ENCODE results near the gene SURF4. TPM values are rescaled to one million over a fixed set of nuclear protein-coding genes. Genes with fewer than 3 reads are reported as not detected.

SURF4 gene
- total and polyA plus RNA-seq, 2 of the 13 experiments (the other 11 are each of a cell fraction or from before 2014, with no cell fraction given), result 220 to 265 TPM

GRCh38 chr9:133359399-133360175 is 16.3 kb downstream of the SURF4 start (continued):
- TF ChIP-seq, protein P1, sequence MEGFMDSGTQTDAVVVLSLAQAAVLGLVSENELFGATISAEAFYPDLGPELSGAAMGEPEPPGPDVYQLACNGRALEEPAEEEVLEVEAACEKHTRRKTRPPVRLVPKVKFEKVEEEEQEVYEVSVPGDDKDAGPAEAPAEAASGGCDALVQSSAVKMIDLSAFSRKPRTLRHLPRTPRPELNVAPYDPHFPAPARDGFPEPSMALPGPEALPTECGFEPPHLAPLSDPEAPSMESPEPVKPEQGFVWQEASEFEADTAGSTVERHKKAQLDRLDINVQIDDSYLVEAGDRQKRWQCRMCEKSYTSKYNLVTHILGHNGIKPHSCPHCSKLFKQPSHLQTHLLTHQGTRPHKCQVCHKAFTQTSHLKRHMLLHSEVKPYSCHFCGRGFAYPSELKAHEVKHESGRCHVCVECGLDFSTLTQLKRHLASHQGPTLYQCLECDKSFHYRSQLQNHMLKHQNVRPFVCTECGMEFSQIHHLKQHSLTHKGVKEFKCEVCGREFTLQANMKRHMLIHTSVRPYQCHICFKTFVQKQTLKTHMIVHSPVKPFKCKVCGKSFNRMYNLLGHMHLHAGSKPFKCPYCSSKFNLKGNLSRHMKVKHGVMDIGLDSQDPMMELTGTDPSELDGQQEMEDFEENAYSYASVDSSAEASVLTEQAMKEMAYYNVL (CRISPR knock-in tag; IDR thresholded peaks at IDR 0.05; ENCODE audit: borderline replicate concordance), result no peak
- no peak for TF ChIP-seq ETV6 (CRISPR knock-in tag; conservative IDR thresholded peaks at IDR 0.05)
- no peak for TF ChIP-seq ZNF614 (CRISPR knock-in tag; IDR thresholded peaks at IDR 0.05; ENCODE audit: borderline replicate concordance)
- TF ChIP-seq HMGA1 (CRISPR knock-in tag; conservative IDR thresholded peaks at IDR 0.05), result no peak
- no peak for TF ChIP-seq ARID2 (CRISPR knock-in tag; IDR thresholded peaks at IDR 0.05; ENCODE audit: borderline replicate concordance)
- TF ChIP-seq PHB2 (IDR thresholded peaks at IDR 0.05; ENCODE audit: partially characterized antibody), result no peak
- TF ChIP-seq, protein P2, sequence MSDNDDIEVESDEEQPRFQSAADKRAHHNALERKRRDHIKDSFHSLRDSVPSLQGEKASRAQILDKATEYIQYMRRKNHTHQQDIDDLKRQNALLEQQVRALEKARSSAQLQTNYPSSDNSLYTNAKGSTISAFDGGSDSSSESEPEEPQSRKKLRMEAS (IDR thresholded peaks at IDR 0.05), result no peak
- TF ChIP-seq CCDC6 (CRISPR knock-in tag; IDR thresholded peaks at IDR 0.05), result no peak
- TF ChIP-seq HIVEP1 (CRISPR knock-in tag; IDR thresholded peaks at IDR 0.05), result no peak
- TF ChIP-seq MLLT10 (CRISPR knock-in tag; IDR thresholded peaks at IDR 0.05), result no peak
- TF ChIP-seq, protein P3, sequence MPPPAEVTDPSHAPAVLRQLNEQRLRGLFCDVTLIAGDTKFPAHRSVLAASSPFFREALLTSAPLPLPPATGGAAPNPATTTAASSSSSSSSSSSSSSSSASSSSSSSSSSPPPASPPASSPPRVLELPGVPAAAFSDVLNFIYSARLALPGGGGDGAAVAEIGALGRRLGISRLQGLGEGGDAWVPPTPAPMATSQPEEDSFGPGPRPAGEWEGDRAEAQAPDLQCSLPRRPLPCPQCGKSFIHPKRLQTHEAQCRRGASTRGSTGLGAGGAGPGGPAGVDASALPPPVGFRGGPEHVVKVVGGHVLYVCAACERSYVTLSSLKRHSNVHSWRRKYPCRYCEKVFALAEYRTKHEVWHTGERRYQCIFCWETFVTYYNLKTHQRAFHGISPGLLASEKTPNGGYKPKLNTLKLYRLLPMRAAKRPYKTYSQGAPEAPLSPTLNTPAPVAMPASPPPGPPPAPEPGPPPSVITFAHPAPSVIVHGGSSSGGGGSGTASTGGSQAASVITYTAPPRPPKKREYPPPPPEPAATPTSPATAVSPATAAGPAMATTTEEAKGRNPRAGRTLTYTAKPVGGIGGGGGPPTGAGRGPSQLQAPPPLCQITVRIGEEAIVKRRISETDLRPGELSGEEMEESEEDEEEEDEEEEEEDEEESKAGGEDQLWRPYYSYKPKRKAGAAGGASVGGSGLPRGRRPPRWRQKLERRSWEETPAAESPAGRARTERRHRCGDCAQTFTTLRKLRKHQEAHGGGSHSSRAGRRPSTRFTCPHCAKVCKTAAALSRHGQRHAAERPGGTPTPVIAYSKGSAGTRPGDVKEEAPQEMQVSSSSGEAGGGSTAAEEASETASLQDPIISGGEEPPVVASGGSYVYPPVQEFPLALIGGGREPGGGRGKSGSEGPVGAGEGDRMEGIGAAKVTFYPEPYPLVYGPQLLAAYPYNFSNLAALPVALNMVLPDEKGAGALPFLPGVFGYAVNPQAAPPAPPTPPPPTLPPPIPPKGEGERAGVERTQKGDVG (CRISPR knock-in tag; IDR thresholded peaks at IDR 0.05; ENCODE audit: borderline replicate concordance), result no peak
- TF ChIP-seq ZNF670 (CRISPR knock-in tag; IDR thresholded peaks at IDR 0.05; ENCODE audit: borderline replicate concordance), result no peak
- no peak for TF ChIP-seq WIZ (CRISPR knock-in tag; IDR thresholded peaks at IDR 0.05)
- peak; percentile 40; the same call in 1 of the 2 replicates for TF ChIP-seq RBFOX2 (IDR thresholded peaks at IDR 0.05; ENCODE audit: low read depth, low read length)
- TF ChIP-seq AGO2 (optimal IDR thresholded peaks at IDR 0.05; ENCODE audit: low read depth, low read length), result peak; percentile 89
- TF ChIP-seq KDM2A (CRISPR knock-in tag; IDR thresholded peaks at IDR 0.05; ENCODE audit: borderline replicate concordance, low read depth), result peak; percentile 57; the same call in 1 of the 2 replicates
- no peak for TF ChIP-seq CAMTA2 (CRISPR knock-in tag; IDR thresholded peaks at IDR 0.05; ENCODE audit: borderline replicate concordance)
- TF ChIP-seq, protein P4, sequence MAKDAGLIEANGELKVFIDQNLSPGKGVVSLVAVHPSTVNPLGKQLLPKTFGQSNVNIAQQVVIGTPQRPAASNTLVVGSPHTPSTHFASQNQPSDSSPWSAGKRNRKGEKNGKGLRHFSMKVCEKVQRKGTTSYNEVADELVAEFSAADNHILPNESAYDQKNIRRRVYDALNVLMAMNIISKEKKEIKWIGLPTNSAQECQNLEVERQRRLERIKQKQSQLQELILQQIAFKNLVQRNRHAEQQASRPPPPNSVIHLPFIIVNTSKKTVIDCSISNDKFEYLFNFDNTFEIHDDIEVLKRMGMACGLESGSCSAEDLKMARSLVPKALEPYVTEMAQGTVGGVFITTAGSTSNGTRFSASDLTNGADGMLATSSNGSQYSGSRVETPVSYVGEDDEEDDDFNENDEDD (CRISPR knock-in tag; IDR thresholded peaks at IDR 0.05; ENCODE audit: borderline replicate concordance), result no peak
- TF ChIP-seq TP53 (CRISPR knock-in tag; conservative IDR thresholded peaks at IDR 0.05), result no peak
- TF ChIP-seq, protein P5, sequence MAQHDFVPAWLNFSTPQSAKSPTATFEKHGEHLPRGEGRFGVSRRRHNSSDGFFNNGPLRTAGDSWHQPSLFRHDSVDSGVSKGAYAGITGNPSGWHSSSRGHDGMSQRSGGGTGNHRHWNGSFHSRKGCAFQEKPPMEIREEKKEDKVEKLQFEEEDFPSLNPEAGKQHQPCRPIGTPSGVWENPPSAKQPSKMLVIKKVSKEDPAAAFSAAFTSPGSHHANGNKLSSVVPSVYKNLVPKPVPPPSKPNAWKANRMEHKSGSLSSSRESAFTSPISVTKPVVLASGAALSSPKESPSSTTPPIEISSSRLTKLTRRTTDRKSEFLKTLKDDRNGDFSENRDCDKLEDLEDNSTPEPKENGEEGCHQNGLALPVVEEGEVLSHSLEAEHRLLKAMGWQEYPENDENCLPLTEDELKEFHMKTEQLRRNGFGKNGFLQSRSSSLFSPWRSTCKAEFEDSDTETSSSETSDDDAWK (CRISPR knock-in tag; IDR thresholded peaks at IDR 0.05), result no peak
- TF ChIP-seq XRCC5 (optimal IDR thresholded peaks at IDR 0.05; ENCODE audit: low read length), result no peak
- TF ChIP-seq SRSF4 (IDR thresholded peaks at IDR 0.05; ENCODE audit: low read depth, low read length, poor library complexity, severe bottlenecking), result no peak
